ENCODE data around the gene DLD.
"Not testable (repeated sequence)": the region's sequence is repeated elsewhere in the genome, so short reads cannot be mapped to it uniquely, and the experiment has no call there.

DLD gene

DNA sequence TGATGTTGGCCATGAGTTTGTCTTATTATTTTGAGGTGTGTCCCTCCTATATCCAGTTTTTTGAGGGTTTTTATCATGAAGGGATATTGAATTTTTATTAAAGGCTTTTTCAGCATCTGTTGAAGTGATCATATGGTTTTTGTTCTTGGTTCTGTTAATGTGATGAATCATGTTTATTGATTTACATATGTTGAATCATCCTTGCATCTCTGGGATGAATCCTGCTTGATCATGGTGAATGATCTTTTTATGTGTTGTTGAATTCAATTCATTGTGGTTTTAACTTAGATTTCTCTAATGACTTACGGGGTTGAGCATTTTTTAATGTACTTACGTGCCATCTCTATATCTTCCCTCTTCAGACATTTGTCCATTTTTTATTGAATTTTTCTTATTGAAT is 22.9 kb downstream of the DLD start:
- no peaks in the 10 kb centered on the region for H3K9me3 ChIP-seq (ENCODE audit: control insufficient read depth in 1 of 2, low read length in 2 of 2)
- H3K36me3 ChIP-seq (ENCODE audit: control insufficient read depth in 1 of 2, insufficient read depth in 2 of 2, low read length in 2 of 2): peaks cover 31 to 58% of the 10 kb centered on the region in 2 donors
- no peaks in the 10 kb centered on the region for H3K4me1 ChIP-seq (ENCODE audit: control insufficient read depth in 1 of 2, insufficient read depth in 2 of 2, low read length in 2 of 2)
- no peak overlapping the region for H3K4me3 ChIP-seq (ENCODE audit: low read depth in 1 of 2, low read length in 2 of 2)
- H3K27ac ChIP-seq (ENCODE audit: low read depth, low read length): no peak overlapping the region
- no peaks in the 10 kb centered on the region for H3K27me3 ChIP-seq (ENCODE audit: control insufficient read depth in 1 of 2, insufficient read depth in 2 of 2, low read length in 2 of 2)
- H3K9ac ChIP-seq (ENCODE audit: low read depth in 1 of 2, low read length in 2 of 2): no peak overlapping the region

- Histone ChIP-seq H3K27ac (ENCODE audit: low read depth, low read length) (no peak overlapping the region), H3K4me1 (ENCODE audit: control insufficient read depth in 1 of 2, insufficient read depth in 2 of 2, low read length in 2 of 2) (no peaks in the 10 kb centered on the region), H3K27me3 (ENCODE audit: control insufficient read depth in 1 of 2, insufficient read depth in 2 of 2, low read length in 2 of 2) (no peaks in the 10 kb centered on the region), H3K9ac (ENCODE audit: low read depth in 1 of 2, low read length in 2 of 2) (no peak overlapping the region), H3K4me3 (ENCODE audit: low read depth in 1 of 2, low read length in 2 of 2) (no peak overlapping the region), H3K36me3 (ENCODE audit: control insufficient read depth in 1 of 2, insufficient read depth in 2 of 2, low read length in 2 of 2) (peaks cover 33 to 60% of the 10 kb centered on the region in 2 donors), H3K9me3 (ENCODE audit: control insufficient read depth in 1 of 2, low read length in 2 of 2) (no peaks in the 10 kb centered on the region)
These were observed 23.8 kb downstream of the DLD start for GRCh38 chr7:107914831-107915230.

DNA sequence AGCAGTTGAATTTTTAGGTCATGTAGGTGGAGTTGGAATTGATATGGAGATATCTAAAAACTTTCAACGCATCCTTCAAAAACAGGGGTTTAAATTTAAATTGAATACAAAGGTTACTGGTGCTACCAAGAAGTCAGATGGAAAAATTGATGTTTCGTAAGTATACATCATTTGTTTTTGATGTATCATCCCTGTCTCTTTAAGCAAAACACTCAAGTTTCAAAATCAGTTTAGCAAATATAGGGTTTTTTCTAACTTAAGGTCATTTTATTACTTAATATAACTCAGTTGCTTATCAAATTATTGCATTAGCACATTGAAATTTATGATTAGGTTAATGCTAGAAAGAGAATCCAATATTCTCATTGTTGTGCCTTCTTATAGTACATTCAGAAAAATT is 24.6 kb downstream of the DLD start:
- Histone ChIP-seq H3K4me1 (ENCODE audit: control insufficient read depth in 1 of 2, insufficient read depth in 2 of 2, low read length in 2 of 2) (peaks cover 0 to 3% of the 10 kb centered on the region in 2 donors), H3K4me3 (ENCODE audit: low read depth in 1 of 2, low read length in 2 of 2) (no peak overlapping the region), H3K36me3 (ENCODE audit: control insufficient read depth in 1 of 2, insufficient read depth in 2 of 2, low read length in 2 of 2) (peaks cover 37 to 66% of the 10 kb centered on the region in 2 donors), H3K27ac (ENCODE audit: low read depth, low read length) (no peak overlapping the region), H3K9ac (ENCODE audit: low read depth in 1 of 2, low read length in 2 of 2) (no peak overlapping the region), H3K9me3 (ENCODE audit: control insufficient read depth in 1 of 2, low read length in 2 of 2) (no peaks in the 10 kb centered on the region), H3K27me3 (ENCODE audit: control insufficient read depth in 1 of 2, insufficient read depth in 2 of 2, low read length in 2 of 2) (no peaks in the 10 kb centered on the region)

DNA sequence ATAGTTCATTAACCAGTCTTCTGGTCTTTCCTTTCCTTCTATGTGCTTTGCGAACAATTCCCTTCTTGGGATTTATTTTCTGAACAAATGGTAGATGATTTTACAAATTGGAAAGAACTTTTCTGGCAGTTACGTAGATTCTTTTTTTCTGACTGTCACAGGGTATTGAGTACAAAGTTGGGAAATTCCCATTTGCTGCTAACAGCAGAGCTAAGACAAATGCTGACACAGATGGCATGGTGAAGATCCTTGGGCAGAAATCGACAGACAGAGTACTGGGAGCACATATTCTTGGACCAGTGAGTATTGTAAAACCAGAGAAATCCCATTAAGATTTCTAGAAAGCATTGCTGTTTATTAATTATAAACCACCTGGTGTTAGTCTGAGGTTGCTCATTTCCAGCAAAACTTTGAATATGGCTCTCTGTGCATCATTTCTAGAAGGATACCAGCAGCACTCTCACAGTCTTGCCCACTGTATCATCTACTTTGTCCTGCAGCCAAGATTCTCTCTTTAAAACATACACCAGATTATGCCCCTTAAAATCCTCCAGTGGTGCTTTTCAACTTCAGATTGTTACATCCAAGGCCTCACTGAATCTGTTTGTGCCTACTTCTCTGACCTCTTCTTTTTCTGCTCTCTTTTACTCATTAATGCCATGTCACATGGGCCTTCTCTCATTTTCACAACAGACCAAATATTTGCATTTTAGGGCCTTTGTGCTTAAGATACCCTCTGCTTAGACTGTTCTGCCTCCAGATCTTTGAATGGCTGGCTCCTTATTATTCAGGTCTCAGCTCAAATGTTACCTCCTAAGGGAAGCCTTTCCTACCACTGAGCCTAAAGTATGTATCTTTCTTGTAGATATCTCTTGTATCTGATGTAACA is 27.0 kb downstream of the DLD start:
- Histone ChIP-seq H3K36me3 (ENCODE audit: control insufficient read depth in 1 of 2, insufficient read depth in 2 of 2, low read length in 2 of 2) (peaks cover 40 to 56% of the 10 kb centered on the region in 2 donors), H3K4me1 (ENCODE audit: control insufficient read depth in 1 of 2, insufficient read depth in 2 of 2, low read length in 2 of 2) (peaks cover 0 to 6% of the 10 kb centered on the region in 2 donors), H3K9ac (ENCODE audit: low read depth in 1 of 2, low read length in 2 of 2) (no peak overlapping the region), H3K27me3 (ENCODE audit: control insufficient read depth in 1 of 2, insufficient read depth in 2 of 2, low read length in 2 of 2) (no peaks in the 10 kb centered on the region), H3K27ac (ENCODE audit: low read depth, low read length) (no peak overlapping the region), H3K4me3 (ENCODE audit: low read depth in 1 of 2, low read length in 2 of 2) (no peak overlapping the region), H3K9me3 (ENCODE audit: control insufficient read depth in 1 of 2, low read length in 2 of 2) (no peaks in the 10 kb centered on the region)

DNA sequence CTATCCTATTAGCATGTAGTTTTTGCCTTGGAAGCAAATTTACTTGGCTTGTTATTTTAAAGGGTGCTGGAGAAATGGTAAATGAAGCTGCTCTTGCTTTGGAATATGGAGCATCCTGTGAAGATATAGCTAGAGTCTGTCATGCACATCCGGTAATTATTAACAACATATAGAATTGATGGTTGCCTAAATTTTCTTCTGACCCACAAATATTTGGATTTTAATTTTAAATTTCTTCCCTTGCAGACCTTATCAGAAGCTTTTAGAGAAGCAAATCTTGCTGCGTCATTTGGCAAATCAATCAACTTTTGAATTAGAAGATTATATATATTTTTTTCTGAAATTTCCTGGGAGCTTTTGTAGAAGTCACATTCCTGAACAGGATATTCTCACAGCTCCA is 28.0 kb downstream of the DLD start:
- no peak overlapping the region for H3K27ac ChIP-seq (ENCODE audit: low read depth, low read length)
- H3K27me3 ChIP-seq (ENCODE audit: control insufficient read depth in 1 of 2, insufficient read depth in 2 of 2, low read length in 2 of 2): no peaks in the 10 kb centered on the region
- H3K9ac ChIP-seq (ENCODE audit: low read depth in 1 of 2, low read length in 2 of 2): no peak overlapping the region
- H3K4me1 ChIP-seq (ENCODE audit: control insufficient read depth in 1 of 2, insufficient read depth in 2 of 2, low read length in 2 of 2): peaks cover 0 to 6% of the 10 kb centered on the region in 2 donors
- H3K4me3 ChIP-seq (ENCODE audit: low read depth in 1 of 2, low read length in 2 of 2): no peak overlapping the region
- H3K9me3 ChIP-seq (ENCODE audit: control insufficient read depth in 1 of 2, low read length in 2 of 2): no peaks in the 10 kb centered on the region
- H3K36me3 ChIP-seq (ENCODE audit: control insufficient read depth in 1 of 2, insufficient read depth in 2 of 2, low read length in 2 of 2): peaks cover 48 to 65% of the 10 kb centered on the region in 2 donors

GRCh38 chr7:107920048-107920772 is 29.2 kb downstream of the DLD start:
- no peak overlapping the region for H3K9ac ChIP-seq (ENCODE audit: low read depth in 1 of 2, low read length in 2 of 2)
- no peak overlapping the region for H3K27ac ChIP-seq (ENCODE audit: low read depth, low read length)
- H3K9me3 ChIP-seq (ENCODE audit: control insufficient read depth in 1 of 2, low read length in 2 of 2): no peaks in the 10 kb centered on the region
- no peaks in the 10 kb centered on the region for H3K27me3 ChIP-seq (ENCODE audit: control insufficient read depth in 1 of 2, insufficient read depth in 2 of 2, low read length in 2 of 2)
- H3K4me1 ChIP-seq (ENCODE audit: control insufficient read depth in 1 of 2, insufficient read depth in 2 of 2, low read length in 2 of 2): peaks cover 2 to 6% of the 10 kb centered on the region in 2 donors
- peaks cover 54 to 73% of the 10 kb centered on the region in 2 donors for H3K36me3 ChIP-seq (ENCODE audit: control insufficient read depth in 1 of 2, insufficient read depth in 2 of 2, low read length in 2 of 2)
- no peak overlapping the region for H3K4me3 ChIP-seq (ENCODE audit: low read depth in 1 of 2, low read length in 2 of 2)

GRCh38 chr7:107921826-107922225 is 30.8 kb downstream of the DLD start:
- H3K4me1 ChIP-seq (ENCODE audit: control insufficient read depth in 1 of 2, insufficient read depth in 2 of 2, low read length in 2 of 2); H3K9me3 ChIP-seq (ENCODE audit: control insufficient read depth in 1 of 2, low read length in 2 of 2); H3K27ac ChIP-seq (ENCODE audit: low read depth, low read length); H3K4me3 ChIP-seq (ENCODE audit: low read depth in 1 of 2, low read length in 2 of 2); H3K9ac ChIP-seq (ENCODE audit: low read depth in 1 of 2, low read length in 2 of 2); H3K27me3 ChIP-seq (ENCODE audit: control insufficient read depth in 1 of 2, insufficient read depth in 2 of 2, low read length in 2 of 2): not testable (repeated sequence)
- peaks cover 56 to 79% of the 10 kb centered on the region in 2 donors for H3K36me3 ChIP-seq (ENCODE audit: control insufficient read depth in 1 of 2, insufficient read depth in 2 of 2, low read length in 2 of 2)

DNA sequence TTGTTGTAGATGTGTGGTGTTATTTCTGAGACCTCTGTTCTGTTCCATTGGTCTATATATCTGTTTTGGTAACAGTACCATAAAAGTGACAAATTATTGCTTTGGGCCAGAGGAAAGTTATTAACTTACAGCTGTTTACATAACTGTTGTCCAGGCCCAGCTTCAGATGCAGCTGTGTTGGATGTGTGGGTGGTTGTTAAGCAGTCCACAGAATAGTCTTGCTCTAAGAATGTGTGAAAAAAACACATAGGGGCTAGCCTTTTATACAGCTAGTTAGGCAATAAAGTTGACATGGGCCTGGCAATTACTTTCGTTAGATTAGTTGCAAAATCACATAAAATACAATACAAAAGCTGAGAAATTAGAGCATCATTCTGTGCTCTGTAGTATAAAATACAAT is 31.9 kb downstream of the DLD start:
- peaks cover 4 to 6% of the 10 kb centered on the region in 2 donors for H3K4me1 ChIP-seq (ENCODE audit: control insufficient read depth in 1 of 2, insufficient read depth in 2 of 2, low read length in 2 of 2)
- H3K36me3 ChIP-seq (ENCODE audit: control insufficient read depth in 1 of 2, insufficient read depth in 2 of 2, low read length in 2 of 2): peaks cover 47 to 77% of the 10 kb centered on the region in 2 donors
- H3K27me3 ChIP-seq (ENCODE audit: control insufficient read depth in 1 of 2, insufficient read depth in 2 of 2, low read length in 2 of 2): no peaks in the 10 kb centered on the region
- no peaks in the 10 kb centered on the region for H3K9me3 ChIP-seq (ENCODE audit: control insufficient read depth in 1 of 2, low read length in 2 of 2)
- no peak overlapping the region for H3K4me3 ChIP-seq (ENCODE audit: low read depth in 1 of 2, low read length in 2 of 2)
- no peak overlapping the region for H3K9ac ChIP-seq (ENCODE audit: low read depth in 1 of 2, low read length in 2 of 2)
- no peak overlapping the region for H3K27ac ChIP-seq (ENCODE audit: low read depth, low read length)

DNA sequence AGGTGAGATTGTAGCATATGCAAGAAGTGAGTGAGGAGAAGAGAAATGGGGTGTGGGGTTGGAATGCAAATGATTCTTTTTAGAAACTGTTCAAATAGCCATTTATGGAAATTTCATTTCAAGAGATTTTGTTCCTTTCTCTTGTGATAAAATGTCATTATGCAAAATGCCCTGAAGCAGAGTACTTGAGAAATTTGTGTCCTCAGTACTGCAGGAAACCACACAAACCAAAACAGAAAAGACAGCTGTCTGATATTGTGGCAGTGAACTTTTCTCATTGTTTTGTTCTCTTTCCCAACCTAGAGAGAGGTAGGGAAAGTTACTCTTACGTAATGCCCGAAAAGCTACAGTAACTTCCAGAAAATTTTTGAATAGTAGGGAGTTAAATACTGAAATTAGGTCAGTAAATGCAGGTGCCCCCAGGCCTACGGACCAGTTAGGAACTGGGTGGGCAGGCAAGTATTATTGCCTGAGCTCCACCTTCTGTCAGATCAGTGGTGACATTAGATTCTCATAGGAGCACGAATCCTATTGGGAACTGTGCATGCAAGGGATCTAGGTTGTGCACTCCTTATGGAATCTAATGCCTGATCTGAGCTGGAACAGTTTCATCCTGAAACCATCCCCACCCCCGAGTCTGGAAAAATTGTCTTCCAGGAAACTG is 34.0 kb downstream of the DLD start:
- peaks cover 43 to 71% of the 10 kb centered on the region in 2 donors for H3K36me3 ChIP-seq (ENCODE audit: control insufficient read depth in 1 of 2, insufficient read depth in 2 of 2, low read length in 2 of 2)
- H3K4me1 ChIP-seq (ENCODE audit: control insufficient read depth in 1 of 2, insufficient read depth in 2 of 2, low read length in 2 of 2): peaks cover 4 to 6% of the 10 kb centered on the region in 2 donors
- no peak overlapping the region for H3K4me3 ChIP-seq (ENCODE audit: low read depth in 1 of 2, low read length in 2 of 2)
- no peak overlapping the region for H3K27ac ChIP-seq (ENCODE audit: low read depth, low read length)
- no peak overlapping the region for H3K9ac ChIP-seq (ENCODE audit: low read depth in 1 of 2, low read length in 2 of 2)
- no peaks in the 10 kb centered on the region for H3K9me3 ChIP-seq (ENCODE audit: control insufficient read depth in 1 of 2, low read length in 2 of 2)
- no peaks in the 10 kb centered on the region for H3K27me3 ChIP-seq (ENCODE audit: control insufficient read depth in 1 of 2, insufficient read depth in 2 of 2, low read length in 2 of 2)

- Histone ChIP-seq H3K4me1 (ENCODE audit: control insufficient read depth in 1 of 2, insufficient read depth in 2 of 2, low read length in 2 of 2) (peaks cover 0 to 4% of the 10 kb centered on the region in 2 donors), H3K9ac (ENCODE audit: low read depth in 1 of 2, low read length in 2 of 2) (no peak overlapping the region), H3K9me3 (ENCODE audit: control insufficient read depth in 1 of 2, low read length in 2 of 2) (no peaks in the 10 kb centered on the region), H3K36me3 (ENCODE audit: control insufficient read depth in 1 of 2, insufficient read depth in 2 of 2, low read length in 2 of 2) (peaks cover 50 to 72% of the 10 kb centered on the region in 2 donors), H3K27ac (ENCODE audit: low read depth, low read length) (no peak overlapping the region), H3K27me3 (ENCODE audit: control insufficient read depth in 1 of 2, insufficient read depth in 2 of 2, low read length in 2 of 2) (no peaks in the 10 kb centered on the region), H3K4me3 (ENCODE audit: low read depth in 1 of 2, low read length in 2 of 2) (no peak overlapping the region)
These were observed 35.5 kb downstream of the DLD start for GRCh38 chr7:107926481-107926880.

Measured in duodenal mucosa (tissue), 2 donors.